Esophagus squamous epithelium (tissue), 4 donors: ENCODE results near the gene RASA1.

Source experiments
- CTCF ChIP-seq, 6 experiments: fragments of 450-650 bp in 4 of 6; fragments of 200-600 bp in 2 of 6; sonication (generic) in 2 of 6; IDR thresholded peaks; one replicate each; pipeline ENCODE4 v1.5.1; 2016 to 2019; ENCODE audit warnings: antibody characterized with exemption in 6 of 6, mild to moderate bottlenecking in 4 of 6, moderate library complexity in 4 of 6
- POLR2A ChIP-seq, 4 donors: fragments of 450-650 bp; IDR thresholded peaks; one replicate each; pipeline ENCODE4 v1.6.1; 2017; ENCODE audit warnings: antibody characterized with exemption in 4 of 4, mild to moderate bottlenecking in 4 of 4, moderate library complexity in 3 of 4

GRCh38 chr5:87390075-87390474 is 122.4 kb downstream of the RASA1 start:
- no peak for TF ChIP-seq CTCF (IDR thresholded peaks at IDR 0.05)
- no peak for TF ChIP-seq POLR2A (IDR thresholded peaks at IDR 0.05)
